CD4-positive, alpha-beta T cell treated with Interleukin-6 for 4 hours (primary cell): ENCODE data around the gene GAPT.

ENCODE experiments used
- DNase-seq: peaks from one replicate; pipeline ENCODE4 v3.0.0-alpha.2; 2020; ENCODE audit warnings: mixed read lengths

GAPT gene

GRCh38 chr5:58462154-58462553, 29.1 kb upstream of the GAPT start:
- DNase-seq: no peak

GRCh38 chr5:58462623-58463230, 28.5 kb upstream of the GAPT start:
- DNase-seq: peak; percentile 61

GRCh38 chr5:58466939-58467338, 24.3 kb upstream of the GAPT start:
- peak; percentile 24 for DNase-seq

GRCh38 chr5:58469896-58470295, 21.3 kb upstream of the GAPT start:
- DNase-seq: no peak

- no peak for DNase-seq
Measured at GRCh38 chr5:58475404-58475803, 15.8 kb upstream of the GAPT start.

- DNase-seq: no peak
Measured at GRCh38 chr5:58477760-58478376, 13.4 kb upstream of the GAPT start.

GRCh38 chr5:58481066-58481676, 10.1 kb upstream of the GAPT start:
- DNase-seq: no peak

GRCh38 chr5:58481828-58482227, 9.4 kb upstream of the GAPT start:
- no peak for DNase-seq

GRCh38 chr5:58482536-58482935, 8.7 kb upstream of the GAPT start:
- no peak for DNase-seq

- DNase-seq: no peak
Measured at GRCh38 chr5:58484505-58484904, 6.7 kb upstream of the GAPT start.

GRCh38 chr5:58486290-58486689, 4.9 kb upstream of the GAPT start:
- no peak for DNase-seq

GRCh38 chr5:58490402-58491050, 709 bp upstream of the GAPT start:
- DNase-seq: no peak

- DNase-seq: no peak
Measured at GRCh38 chr5:58493141-58493540, 1.9 kb downstream of the GAPT start.

- no peak for DNase-seq
Measured at GRCh38 chr5:58496488-58496887, 5.3 kb downstream of the GAPT start.

- no peak for DNase-seq
Measured at GRCh38 chr5:58497386-58497785, 6.2 kb downstream of the GAPT start.

- DNase-seq: no peak
Measured at GRCh38 chr5:58497921-58498320, 6.7 kb downstream of the GAPT start.

GRCh38 chr5:58498340-58498942, 7.2 kb downstream of the GAPT start:
- no peak for DNase-seq

- no peak for DNase-seq
Measured at GRCh38 chr5:58499231-58499630, 8.0 kb downstream of the GAPT start.

GRCh38 chr5:58499941-58500340, 8.7 kb downstream of the GAPT start:
- no peak for DNase-seq

- DNase-seq: no peak
Measured at GRCh38 chr5:58501778-58502417, 10.7 kb downstream of the GAPT start.

GRCh38 chr5:58503390-58504046, 12.3 kb downstream of the GAPT start:
- no peak for DNase-seq

GRCh38 chr5:58504766-58505165, 13.5 kb downstream of the GAPT start:
- no peak for DNase-seq

GRCh38 chr5:58505502-58505901, 14.3 kb downstream of the GAPT start:
- no peak for DNase-seq
